Stimulated activated CD8-positive, alpha-beta memory T cell treated with anti-CD3 and anti-CD28 coated beads, Interleukin-7, amount 100 ng/mL, for 4 hours (primary cell): ENCODE data around the gene TRIM65.

Experiments used
- DNase-seq, 2 donors: peaks; one replicate each; pipeline ENCODE4 v3.0.0-alpha.2; 2020; ENCODE audit warnings: low read depth in 2 of 2

TRIM65 gene

DNA sequence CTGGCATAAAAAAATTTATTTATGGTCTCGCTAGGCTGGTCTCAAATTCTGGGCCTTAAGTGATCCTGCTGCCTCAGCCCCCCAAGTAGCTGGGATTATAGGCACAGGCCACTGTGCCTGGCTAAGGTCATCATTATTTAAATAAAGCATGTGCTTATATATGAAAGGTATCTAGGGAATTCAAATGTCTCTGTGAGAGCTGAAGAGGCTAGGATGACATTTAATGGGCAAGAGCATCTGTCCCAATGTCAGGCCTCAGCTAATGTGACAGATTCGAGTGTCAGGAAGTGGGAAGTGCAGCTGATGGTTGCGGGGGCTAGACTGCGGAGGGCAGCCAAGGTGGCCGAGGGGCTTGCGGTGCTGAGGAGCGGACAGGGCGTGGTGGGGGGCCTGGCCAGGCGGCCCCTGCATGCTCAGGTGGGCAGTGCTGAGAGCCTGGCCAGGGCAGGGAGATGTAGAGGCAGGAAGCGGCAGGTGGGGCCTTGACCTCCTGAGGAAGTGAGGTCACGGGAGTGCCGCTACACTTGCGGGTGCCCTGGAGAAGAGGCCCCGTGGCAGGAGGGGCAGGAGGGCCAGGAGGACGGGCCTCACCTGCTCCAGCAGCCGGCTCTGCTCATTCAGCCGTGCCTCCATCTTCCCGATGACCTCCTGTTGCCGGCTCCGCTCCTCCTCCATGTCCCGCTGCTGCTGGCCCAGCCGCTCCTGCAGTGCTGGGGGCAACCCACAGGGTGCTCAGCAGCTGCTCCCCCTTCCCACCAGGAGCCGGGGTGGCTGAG is 20.6 kb upstream of the TRIM65 start:
- DNase-seq = no peak

DNA sequence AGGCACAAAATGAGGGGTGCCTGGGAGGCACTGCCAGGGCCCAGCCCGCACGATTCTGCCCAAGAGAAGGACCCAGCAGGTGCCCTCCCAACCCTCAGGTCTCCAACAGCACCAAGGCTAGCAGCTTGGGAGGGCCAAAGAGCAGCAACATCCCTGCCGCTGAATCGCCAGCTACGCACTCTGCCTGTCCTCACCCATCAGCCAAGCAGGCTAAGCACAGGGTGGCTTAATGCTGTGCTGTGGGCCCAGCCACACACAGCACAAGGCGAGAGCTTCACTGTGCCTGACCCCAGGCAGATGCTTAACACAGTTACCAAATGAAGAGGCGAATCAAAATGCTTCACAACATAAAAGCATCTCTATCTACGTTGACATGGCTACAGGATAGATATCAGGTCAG is 18.5 kb upstream of the TRIM65 start:
- no peak for DNase-seq

DNA sequence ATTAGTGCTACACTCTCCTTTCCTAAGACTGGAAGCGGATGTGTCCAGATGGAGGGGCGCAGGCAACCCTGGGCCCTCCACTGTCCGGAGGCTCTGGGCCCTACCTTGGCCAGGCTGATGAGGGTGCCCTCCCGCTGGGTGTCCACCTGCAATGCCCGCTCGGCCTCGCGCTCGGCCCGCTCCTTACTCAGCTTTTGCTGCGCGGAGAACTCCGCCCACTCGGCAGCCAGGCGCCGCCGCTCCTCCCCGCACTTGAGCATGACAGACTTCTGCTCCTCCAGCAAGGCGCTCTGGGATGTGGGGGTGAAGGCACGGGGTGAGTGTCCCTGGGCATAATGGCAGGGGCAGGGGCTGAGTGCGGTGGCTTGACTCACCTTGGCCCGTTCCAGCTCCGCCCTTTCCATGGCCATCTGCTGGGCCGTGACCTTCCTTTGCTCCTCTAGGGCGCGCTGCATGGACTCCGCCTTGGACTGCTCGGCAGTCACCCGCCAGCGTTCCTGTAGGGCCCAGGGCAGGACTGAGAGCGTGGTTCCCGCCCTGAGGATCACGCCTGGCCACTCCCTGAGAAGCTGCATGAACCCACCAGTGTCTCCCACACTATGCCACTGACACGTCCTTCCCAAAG is 18.0 kb upstream of the TRIM65 start:
- no peak for DNase-seq

- DNase-seq = no peak
These were observed 16.9 kb upstream of the TRIM65 start for GRCh38 chr17:75913537-75914210.

GRCh38 chr17:75910699-75911098 is 13.9 kb upstream of the TRIM65 start:
- no peak for DNase-seq

- no peak for DNase-seq
These were observed 13.1 kb upstream of the TRIM65 start for GRCh38 chr17:75909812-75910274.

DNA sequence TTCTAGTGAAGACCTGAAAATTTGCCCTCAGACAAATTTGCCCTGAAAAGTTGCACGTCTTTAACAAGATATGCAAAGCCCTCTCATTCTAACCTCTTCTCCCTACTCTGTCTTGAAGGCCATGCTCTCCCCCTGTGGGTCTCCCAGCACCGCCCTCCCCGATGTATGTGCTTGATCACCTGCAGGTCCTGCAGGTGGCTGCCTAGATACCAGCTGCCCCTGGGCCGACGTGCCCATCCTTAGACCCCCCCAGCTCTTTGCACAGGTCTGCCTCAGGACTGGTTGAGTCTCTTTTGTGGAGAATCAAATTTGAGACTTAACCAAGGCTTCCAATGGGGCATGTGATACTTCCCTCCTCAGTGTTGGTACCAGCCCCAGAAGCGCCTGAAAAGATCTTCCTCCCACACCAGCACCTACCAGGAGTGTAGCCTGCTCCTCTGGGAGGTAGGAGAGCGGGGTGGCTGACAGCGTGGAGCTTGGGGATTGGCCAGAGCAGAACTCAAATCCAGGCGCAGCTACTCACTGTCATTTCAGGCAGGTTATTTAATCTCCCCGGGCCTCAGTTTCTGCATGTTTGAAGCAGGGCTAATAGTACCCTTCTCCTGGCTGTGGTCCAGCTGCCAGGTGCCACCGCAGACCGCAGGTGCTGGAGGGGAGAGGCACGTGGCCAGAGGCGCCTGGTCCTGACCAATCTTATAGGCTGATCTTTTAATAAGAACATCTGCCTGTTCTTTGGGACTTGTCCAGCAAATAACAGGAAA is 12.5 kb upstream of the TRIM65 start:
- DNase-seq = no peak

- DNase-seq = no peak
These were observed 11.4 kb upstream of the TRIM65 start for GRCh38 chr17:75908201-75908600.

DNA sequence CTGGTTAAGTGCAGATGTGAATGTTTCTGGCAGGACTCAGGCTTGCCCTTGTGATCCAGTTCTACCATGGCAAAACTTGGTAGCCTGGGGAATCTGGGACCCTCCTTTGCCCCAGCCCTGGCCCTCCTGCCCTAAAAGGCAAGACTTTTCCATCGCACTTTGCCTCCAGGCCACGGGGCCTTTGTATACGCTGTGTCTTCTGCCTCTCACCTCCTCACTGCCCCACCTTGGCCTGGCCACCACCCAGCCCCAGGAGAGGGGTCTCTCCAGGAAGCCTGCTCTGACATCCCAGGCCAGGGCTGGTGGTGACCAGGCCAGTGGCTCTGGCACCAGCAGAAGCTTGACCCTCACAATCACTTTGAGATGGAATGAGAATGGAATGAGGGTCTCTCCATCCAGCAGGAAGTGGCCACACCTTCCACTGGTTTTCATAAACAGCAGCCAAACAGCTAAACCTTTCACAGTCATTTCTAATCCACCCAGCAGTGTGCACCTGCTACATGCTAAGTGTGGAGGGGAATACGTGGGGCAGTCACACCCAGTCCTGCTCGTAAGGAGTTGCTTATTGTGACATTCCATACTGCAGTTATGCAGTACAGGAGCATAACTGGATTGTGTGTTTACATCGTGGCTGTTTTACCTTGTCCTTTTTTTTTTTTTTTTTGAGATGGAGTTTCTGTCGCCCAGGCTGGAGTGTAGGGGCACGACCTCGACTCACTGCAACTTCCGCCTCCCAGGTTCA is 9.6 kb upstream of the TRIM65 start:
- DNase-seq = no peak

GRCh38 chr17:75904749-75905521 is 8.2 kb upstream of the TRIM65 start, which contains the start of gene MRPL38:
MRPL38 (minus strand) TSS chr17:75904884; CDS start chr17:75904875, 9 bp downstream.
- DNase-seq = peak; percentile 77 to 90

DNA sequence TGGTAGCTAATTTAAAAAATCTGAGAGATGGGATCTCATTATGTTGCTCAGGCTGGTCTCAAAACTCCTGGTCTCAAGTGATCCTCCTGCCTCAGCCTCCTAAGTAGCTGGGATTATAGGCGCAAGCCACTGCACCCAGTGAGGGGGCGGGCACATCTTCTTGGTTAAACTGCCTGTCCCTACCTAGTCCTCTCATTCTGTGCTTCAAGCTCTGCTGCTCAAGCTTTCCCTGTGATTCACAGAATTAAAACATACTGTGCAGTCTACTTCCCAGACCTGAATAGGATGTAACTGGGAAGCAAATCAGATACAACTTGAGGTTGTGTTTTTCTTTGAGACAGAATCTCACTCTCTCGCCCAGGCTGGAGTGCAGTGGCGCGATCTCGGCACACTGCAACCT is 5.7 kb upstream of the TRIM65 start:
- no peak for DNase-seq

- no peak for DNase-seq
These were observed 5.0 kb upstream of the TRIM65 start for GRCh38 chr17:75901727-75902126.

DNA sequence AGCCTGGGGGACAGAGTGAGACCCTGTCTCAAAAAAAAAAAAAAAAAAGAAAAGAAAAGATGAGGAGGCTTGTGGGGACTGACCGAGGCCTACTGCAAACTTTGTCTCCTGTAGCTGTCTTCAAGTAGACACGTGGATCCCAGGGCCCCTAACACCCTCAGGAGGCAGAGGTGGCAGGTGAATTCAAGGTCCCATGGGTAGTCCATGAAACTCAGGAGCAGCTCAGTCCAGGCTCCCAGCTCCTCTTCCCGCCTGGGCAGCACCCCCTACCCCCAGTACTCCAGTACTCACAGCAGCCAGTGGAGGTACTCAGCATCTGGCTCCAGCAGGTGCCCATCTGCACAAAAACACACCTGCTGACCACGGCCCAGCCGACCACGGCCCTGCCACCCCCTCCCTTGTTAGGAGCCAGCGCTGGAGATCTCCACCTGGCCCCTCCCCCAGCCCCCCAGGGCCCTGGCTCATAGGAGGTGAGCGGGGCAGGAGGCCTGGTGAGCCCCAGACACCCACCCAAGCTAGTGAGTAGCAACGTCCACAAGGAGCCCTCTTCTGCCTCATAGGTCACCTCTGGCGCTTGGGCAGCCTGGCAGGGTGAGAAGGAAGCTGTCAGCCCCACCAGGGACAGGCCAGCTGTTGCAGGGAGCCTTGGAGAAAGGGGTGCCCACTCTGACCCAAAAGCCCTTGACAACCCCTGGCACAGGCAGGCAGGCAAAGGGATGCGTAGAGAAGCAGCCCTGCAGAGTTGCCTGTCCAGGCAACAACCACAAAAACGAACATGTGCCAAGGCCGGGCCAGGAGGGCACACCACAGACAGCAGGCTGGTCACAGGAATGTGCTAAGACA is 4.2 kb upstream of the TRIM65 start:
- DNase-seq = no peak

DNA sequence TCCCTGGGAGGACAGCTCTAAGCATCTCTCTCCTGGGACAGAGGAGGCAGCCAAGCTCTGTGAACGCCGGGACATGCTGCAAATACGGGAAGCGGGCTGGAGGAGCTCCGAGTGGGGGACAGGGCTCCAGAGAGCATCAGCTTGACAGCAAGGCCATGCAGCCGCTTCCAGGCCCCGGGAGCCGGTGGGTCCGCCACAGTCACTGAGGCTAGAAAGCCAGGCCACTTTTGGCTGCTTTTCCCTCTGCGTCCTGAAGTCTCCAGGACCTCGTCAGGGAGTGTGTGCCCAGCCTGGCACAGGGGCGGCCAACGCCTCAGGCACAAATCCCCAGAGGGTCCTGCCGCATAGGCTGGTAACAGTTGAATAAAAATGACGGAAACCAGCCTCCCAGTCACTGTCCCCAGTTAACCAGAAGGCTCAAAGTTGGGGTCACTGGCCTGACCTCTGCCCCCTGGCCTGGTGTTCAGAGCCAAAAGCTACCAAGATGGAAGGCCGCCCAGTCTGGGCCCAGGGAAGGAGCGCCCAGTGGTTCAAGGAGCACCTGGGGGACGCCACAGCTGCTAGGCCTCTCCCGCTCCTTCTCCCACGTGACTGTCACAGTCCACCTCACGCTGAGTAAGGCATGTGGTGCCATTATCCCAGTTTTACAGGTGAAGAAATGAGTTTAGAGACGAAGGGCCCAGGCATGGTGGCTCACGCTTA is 3.2 kb upstream of the TRIM65 start:
- no peak for DNase-seq

GRCh38 chr17:75899353-75899752 is 2.6 kb upstream of the TRIM65 start:
- DNase-seq = no peak

DNA sequence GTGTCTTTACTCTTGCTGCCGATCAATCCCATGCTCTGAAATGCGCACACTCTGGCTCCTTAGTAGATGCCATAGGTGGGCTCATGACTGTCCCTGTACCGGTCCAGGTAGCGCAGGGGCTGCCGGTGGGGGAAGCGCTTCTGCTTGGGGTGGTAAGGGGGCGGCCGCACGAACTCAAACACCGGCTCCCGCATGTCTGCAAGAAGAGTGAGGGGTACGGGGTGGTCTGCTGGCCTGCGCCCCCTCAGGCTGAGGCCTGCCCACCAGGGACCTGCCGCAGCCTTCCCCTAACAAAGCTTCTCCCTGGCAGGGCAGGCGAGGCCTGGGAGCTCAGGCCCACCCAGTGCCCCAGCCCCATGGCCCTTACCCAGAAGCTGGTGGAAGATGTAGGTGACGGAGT is 2.0 kb upstream of the TRIM65 start:
- no peak for DNase-seq

DNA sequence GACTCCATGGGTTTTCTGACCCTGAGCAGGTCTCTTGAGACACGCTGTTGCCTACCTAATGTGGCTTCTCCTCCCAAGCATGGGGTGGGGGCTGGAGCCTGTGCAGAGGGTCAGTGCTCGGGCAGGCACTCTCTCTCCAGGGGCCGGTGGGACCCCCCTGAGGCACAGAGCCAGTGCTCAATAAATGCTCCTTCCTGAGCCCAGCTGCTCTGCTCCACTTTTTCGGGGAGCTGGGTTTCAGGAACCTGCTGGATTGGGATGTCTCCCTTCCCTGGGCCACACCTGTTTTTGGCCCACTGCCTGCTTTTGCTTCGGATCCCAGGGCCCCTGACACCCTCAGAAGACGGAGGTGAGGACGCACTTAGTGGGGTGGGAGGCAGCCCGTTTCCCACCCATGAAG is 1.3 kb upstream of the TRIM65 start:
- DNase-seq = no peak

- no peak for DNase-seq
These were observed 639 bp upstream of the TRIM65 start for GRCh38 chr17:75897160-75898019.
